Mammary epithelial cell (primary cell): Measurements from ENCODE around the gene FAM120B.

Experiments used
- EZH2 ChIP-seq: IDR thresholded peaks from 2 replicates; pipeline ENCODE4 v1.6.1; 2012; ENCODE audit warnings: low read length, inconsistent platforms, borderline replicate concordance
- TF ChIP-seq, protein P1 (sequence below), 2 donors: IDR thresholded peaks in 1 of 2; conservative IDR thresholded peaks in 1 of 2; 2 replicates each; pipeline ENCODE4 v1.5.1; 2011 to 2012; ENCODE audit warnings: inconsistent platforms in 2 of 2, low read length in 2 of 2, mild to moderate bottlenecking in 2 of 2, control low read depth in 1 of 2, low read depth in 1 of 2; ENCODE audit not compliant: insufficient read depth in 1 of 2; ENCODE audit errors: extremely low read depth in 1 of 2

GRCh38 chr6:170273681-170274080, 32.9 kb upstream of the FAM120B start:
- TF ChIP-seq, protein P1, sequence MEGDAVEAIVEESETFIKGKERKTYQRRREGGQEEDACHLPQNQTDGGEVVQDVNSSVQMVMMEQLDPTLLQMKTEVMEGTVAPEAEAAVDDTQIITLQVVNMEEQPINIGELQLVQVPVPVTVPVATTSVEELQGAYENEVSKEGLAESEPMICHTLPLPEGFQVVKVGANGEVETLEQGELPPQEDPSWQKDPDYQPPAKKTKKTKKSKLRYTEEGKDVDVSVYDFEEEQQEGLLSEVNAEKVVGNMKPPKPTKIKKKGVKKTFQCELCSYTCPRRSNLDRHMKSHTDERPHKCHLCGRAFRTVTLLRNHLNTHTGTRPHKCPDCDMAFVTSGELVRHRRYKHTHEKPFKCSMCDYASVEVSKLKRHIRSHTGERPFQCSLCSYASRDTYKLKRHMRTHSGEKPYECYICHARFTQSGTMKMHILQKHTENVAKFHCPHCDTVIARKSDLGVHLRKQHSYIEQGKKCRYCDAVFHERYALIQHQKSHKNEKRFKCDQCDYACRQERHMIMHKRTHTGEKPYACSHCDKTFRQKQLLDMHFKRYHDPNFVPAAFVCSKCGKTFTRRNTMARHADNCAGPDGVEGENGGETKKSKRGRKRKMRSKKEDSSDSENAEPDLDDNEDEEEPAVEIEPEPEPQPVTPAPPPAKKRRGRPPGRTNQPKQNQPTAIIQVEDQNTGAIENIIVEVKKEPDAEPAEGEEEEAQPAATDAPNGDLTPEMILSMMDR (conservative IDR thresholded peaks at IDR 0.05 in 1 of 2, IDR thresholded peaks at IDR 0.05 in 1 of 2; ENCODE audit: extremely low read depth in 1 of 2, insufficient read depth in 1 of 2, low read depth in 1 of 2, low read length in 2 of 2): no peak
- no peak for TF ChIP-seq EZH2
